Vagina (tissue), 2 donors: Measurements from ENCODE around the gene LPP.

ENCODE experiments used
- POLR2AphosphoS5 ChIP-seq, 2 donors: sonication (generic); formaldehyde crosslinking; IDR thresholded peaks; one replicate each; pipeline ENCODE4 v1.9.0; 2017; ENCODE audit warnings: antibody characterized with exemption in 2 of 2, mild to moderate bottlenecking in 2 of 2, low read depth in 1 of 2; ENCODE audit not compliant: insufficient read depth in 1 of 2
- TF ChIP-seq, protein P1 (sequence below), 3 experiments: fragments of 450-650 bp in 2 of 3; fragments of 200-600 bp in 1 of 3; sonication (generic) in 1 of 3; IDR thresholded peaks; one replicate each; pipeline ENCODE4 v1.5.1; 2017 to 2019; ENCODE audit warnings: antibody characterized with exemption in 3 of 3, mild to moderate bottlenecking in 2 of 3, moderate library complexity in 2 of 3

- no peak for TF ChIP-seq POLR2AphosphoS5 (IDR thresholded peaks at IDR 0.05; ENCODE audit: insufficient read depth in 1 of 2, low read depth in 1 of 2)
- TF ChIP-seq, protein P1, sequence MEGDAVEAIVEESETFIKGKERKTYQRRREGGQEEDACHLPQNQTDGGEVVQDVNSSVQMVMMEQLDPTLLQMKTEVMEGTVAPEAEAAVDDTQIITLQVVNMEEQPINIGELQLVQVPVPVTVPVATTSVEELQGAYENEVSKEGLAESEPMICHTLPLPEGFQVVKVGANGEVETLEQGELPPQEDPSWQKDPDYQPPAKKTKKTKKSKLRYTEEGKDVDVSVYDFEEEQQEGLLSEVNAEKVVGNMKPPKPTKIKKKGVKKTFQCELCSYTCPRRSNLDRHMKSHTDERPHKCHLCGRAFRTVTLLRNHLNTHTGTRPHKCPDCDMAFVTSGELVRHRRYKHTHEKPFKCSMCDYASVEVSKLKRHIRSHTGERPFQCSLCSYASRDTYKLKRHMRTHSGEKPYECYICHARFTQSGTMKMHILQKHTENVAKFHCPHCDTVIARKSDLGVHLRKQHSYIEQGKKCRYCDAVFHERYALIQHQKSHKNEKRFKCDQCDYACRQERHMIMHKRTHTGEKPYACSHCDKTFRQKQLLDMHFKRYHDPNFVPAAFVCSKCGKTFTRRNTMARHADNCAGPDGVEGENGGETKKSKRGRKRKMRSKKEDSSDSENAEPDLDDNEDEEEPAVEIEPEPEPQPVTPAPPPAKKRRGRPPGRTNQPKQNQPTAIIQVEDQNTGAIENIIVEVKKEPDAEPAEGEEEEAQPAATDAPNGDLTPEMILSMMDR (IDR thresholded peaks at IDR 0.05), result no peak
These were observed 20.5 kb downstream of the LPP start for GRCh38 chr3:188174317-188175044.
